Epithelial cell of esophagus (primary cell): Measurements from ENCODE around the gene WNT8B.
A peak's percentile ranks its signal among the peaks of the same experiment; 100 is the strongest.

Source experiments
- DNase-seq: peaks from one replicate; pipeline ENCODE4 v3.0.0; 2010; ENCODE audit warnings: low read depth
- H3K4me3 ChIP-seq: 2 replicates; pipeline ENCODE4 v1.5.1; 2011; ENCODE audit warnings: mild to moderate bottlenecking, low read length, control low read depth
- CTCF ChIP-seq: IDR thresholded peaks from 2 replicates; pipeline ENCODE4 v1.5.1; 2011; ENCODE audit warnings: low read depth, mild to moderate bottlenecking, low read length, control low read depth, inconsistent platforms; ENCODE audit not compliant: insufficient read depth; ENCODE audit errors: missing control alignments

The WNT8B gene

GRCh38 chr10:100438674-100439315 lies 24.0 kb upstream of the WNT8B start:
- no peak overlapping the region for H3K4me3 ChIP-seq
- TF ChIP-seq CTCF = no peak

GRCh38 chr10:100442548-100442947 lies 20.3 kb upstream of the WNT8B start:
- no peak for TF ChIP-seq CTCF
- H3K4me3 ChIP-seq = no peak overlapping the region
- DNase-seq = peak; percentile 5

More at GRCh38 chr10:100438674-100439315, 24.0 kb upstream of the WNT8B start:
- DNase-seq = no peak

- TF ChIP-seq CTCF = no peak
- DNase-seq = no peak
- no peak overlapping the region for H3K4me3 ChIP-seq
Observed at GRCh38 chr10:100446130-100446761, 16.6 kb upstream of the WNT8B start.

GRCh38 chr10:100447663-100448062 lies 15.1 kb upstream of the WNT8B start:
- TF ChIP-seq CTCF = no peak
- no peak overlapping the region for H3K4me3 ChIP-seq
- DNase-seq = no peak

- no peak for TF ChIP-seq CTCF
- H3K4me3 ChIP-seq = no peak overlapping the region
- no peak for DNase-seq
Observed at GRCh38 chr10:100448951-100449350, 13.9 kb upstream of the WNT8B start.

- no peak for TF ChIP-seq CTCF
- no peak overlapping the region for H3K4me3 ChIP-seq
- DNase-seq = no peak
Observed at GRCh38 chr10:100468322-100468721, 5.5 kb downstream of the WNT8B start.

GRCh38 chr10:100468978-100469377 lies 6.2 kb downstream of the WNT8B start:
- no peak for DNase-seq
- no peak for TF ChIP-seq CTCF
- H3K4me3 ChIP-seq = no peak overlapping the region
